HepG2 (cell line): Measurements from ENCODE around the gene HES1. TPM values are rescaled to one million over a fixed set of nuclear protein-coding genes. Genes with fewer than 3 reads are reported as not detected.

Experiments
- BRCA1 ChIP-seq: sonication (generic); formaldehyde crosslinking; IDR thresholded peaks from 2 replicates; pipeline ENCODE4 v1.4.0; 2020; ENCODE audit warnings: missing genetic modification reagents
- BRD4 ChIP-seq: sonication (generic); formaldehyde crosslinking; IDR thresholded peaks from 2 replicates; pipeline ENCODE4 v1.4.0; 2020; ENCODE audit warnings: missing genetic modification reagents
- HMGXB3 ChIP-seq: sonication (generic); formaldehyde crosslinking; IDR thresholded peaks from 2 replicates; pipeline ENCODE4 v1.4.0; 2020; ENCODE audit warnings: missing genetic modification reagents, borderline replicate concordance
- HOXA7 ChIP-seq: sonication (generic); formaldehyde crosslinking; IDR thresholded peaks from 2 replicates; pipeline ENCODE4 v1.8.1; 2022; ENCODE audit warnings: mild to moderate bottlenecking, missing genetic modification reagents, moderate library complexity
- ISX ChIP-seq: sonication (generic); formaldehyde crosslinking; conservative IDR thresholded peaks from 2 replicates; pipeline ENCODE4 v1.5.0; 2020; ENCODE audit warnings: missing genetic modification reagents
- KDM2A ChIP-seq: sonication (generic); formaldehyde crosslinking; IDR thresholded peaks from 2 replicates; pipeline ENCODE4 v1.4.0; 2020; ENCODE audit warnings: low read depth, missing genetic modification reagents, borderline replicate concordance
- KLF13 ChIP-seq: sonication (generic); formaldehyde crosslinking; IDR thresholded peaks from 2 replicates; pipeline ENCODE4 v1.4.0; 2020; ENCODE audit warnings: mild to moderate bottlenecking, missing genetic modification reagents
- MEIS2 ChIP-seq: sonication (generic); formaldehyde crosslinking; IDR thresholded peaks from 2 replicates; pipeline ENCODE4 v1.9.0; 2021; ENCODE audit warnings: mild to moderate bottlenecking, missing genetic modification reagents
- NFYC ChIP-seq: IDR thresholded peaks from 2 replicates; pipeline ENCODE4 v1.6.1; 2016; ENCODE audit warnings: missing genetic modification reagents, missing compliant biosample characterization
- PLRG1 ChIP-seq: fragments of 450-650 bp; conservative IDR thresholded peaks from 2 replicates; pipeline ENCODE4 v1.6.1; 2016
- PPARG ChIP-seq: conservative IDR thresholded peaks from 2 replicates; pipeline ENCODE4 v1.6.1; 2016; ENCODE audit warnings: missing biosample characterization, missing genetic modification reagents
- REPIN1 ChIP-seq: sonication (generic); formaldehyde crosslinking; IDR thresholded peaks from 2 replicates; pipeline ENCODE4 v1.8.0; 2022; ENCODE audit warnings: missing genetic modification reagents, low read depth, mild to moderate bottlenecking, borderline replicate concordance
- RFXAP ChIP-seq: sonication (generic); formaldehyde crosslinking; IDR thresholded peaks from 2 replicates; pipeline ENCODE4 v1.4.0; 2020; ENCODE audit warnings: missing genetic modification reagents, borderline replicate concordance
- SMARCE1 ChIP-seq: fragments of 450-650 bp; IDR thresholded peaks from 2 replicates; pipeline ENCODE4 v1.6.1; 2017; ENCODE audit warnings: borderline replicate concordance
- SOX13 ChIP-seq, 3 experiments: fragments of 450-650 bp in 1 of 3; sonication (generic) in 1 of 3; formaldehyde crosslinking in 1 of 3; IDR thresholded peaks in 2 of 3; conservative IDR thresholded peaks in 1 of 3; 2 replicates each; pipeline versions ENCODE4 v1.5.0 to v1.6.1; 2016 to 2020; ENCODE audit warnings: antibody characterized with exemption in 1 of 3, mild to moderate bottlenecking in 1 of 3, missing compliant biosample characterization in 1 of 3, missing genetic modification reagents in 1 of 3, moderate library complexity in 1 of 3
- THAP9 ChIP-seq: sonication (generic); formaldehyde crosslinking; IDR thresholded peaks from 2 replicates; pipeline ENCODE4; 2020; ENCODE audit warnings: missing genetic modification reagents, mild to moderate bottlenecking, borderline replicate concordance
- WIZ ChIP-seq: sonication (generic); formaldehyde crosslinking; IDR thresholded peaks from 2 replicates; pipeline ENCODE4 v1.5.1; 2020; ENCODE audit warnings: mild to moderate bottlenecking, missing genetic modification reagents
- ZFP37 ChIP-seq: sonication (generic); formaldehyde crosslinking; IDR thresholded peaks from 2 replicates; pipeline ENCODE4 v1.4.0; 2020; ENCODE audit warnings: missing genetic modification reagents, borderline replicate concordance
- ZNF224 ChIP-seq: sonication (generic); formaldehyde crosslinking; IDR thresholded peaks from 2 replicates; pipeline ENCODE4 v1.5.0; 2020; ENCODE audit warnings: mild to moderate bottlenecking, missing genetic modification reagents
- ZNF430 ChIP-seq: sonication (generic); formaldehyde crosslinking; IDR thresholded peaks from 2 replicates; pipeline ENCODE4 v1.9.0; 2021; ENCODE audit warnings: mild to moderate bottlenecking, missing genetic modification reagents
- ZNF569 ChIP-seq: sonication (generic); formaldehyde crosslinking; IDR thresholded peaks from 2 replicates; pipeline ENCODE4 v1.5.0; 2020; ENCODE audit warnings: mild to moderate bottlenecking, missing genetic modification reagents, moderate library complexity, borderline replicate concordance
- ZNF605 ChIP-seq: sonication (generic); formaldehyde crosslinking; IDR thresholded peaks from 2 replicates; pipeline ENCODE4 v1.8.0; 2022; ENCODE audit warnings: mild to moderate bottlenecking, missing genetic modification reagents
- ZNF674 ChIP-seq: sonication (generic); formaldehyde crosslinking; IDR thresholded peaks from 2 replicates; pipeline ENCODE4 v1.5.0; 2020; ENCODE audit warnings: low read depth, mild to moderate bottlenecking, missing genetic modification reagents
- ZNF891 ChIP-seq: sonication (generic); formaldehyde crosslinking; IDR thresholded peaks from 2 replicates; pipeline ENCODE4 v1.5.0; 2020; ENCODE audit warnings: mild to moderate bottlenecking, missing genetic modification reagents
- polyA plus RNA-seq, 8 experiments: library from polyadenylated mRNA; depleted of rRNA in 3 of 8; stranded (reverse) in 7 of 8; unstranded in 1 of 8; fragments of >200 nt; fragmentation: Illumina TruSeq in 4 of 8; extraction: Trizol in 4 of 8; gene quantifications; 2 replicates each; pipeline versions ENCODE4 v1.2.1 to v1.2.3, GENCODE V29; 2011 to 2016; ENCODE audit warnings: low read depth in 4 of 8, missing spikeins in 1 of 8, mixed read lengths in 1 of 8; ENCODE audit not compliant: insufficient read depth in 1 of 8
- total RNA-seq, 5 experiments: library from RNA; depleted of rRNA; stranded (reverse); fragments of >200 nt; fragmentation: Illumina TruSeq; extraction: Trizol; gene quantifications; 2 replicates each; pipeline ENCODE4 v1.2.3, GENCODE V29; 2016; ENCODE audit warnings: low read depth in 1 of 5

HES1 gene
- total and polyA plus RNA-seq, 2 of the 13 experiments (the other 11 are each of a cell fraction or from before 2014, with no cell fraction given): 15.4 to 19.8 TPM

GRCh38 chr3:194141415-194142155 lies 5.6 kb downstream of the HES1 start (continued):
- TF ChIP-seq REPIN1 (CRISPR knock-in tag) (peak; percentile 81), RFXAP (no peak), ZNF224 (CRISPR knock-in tag) (no peak), HOXA7 (CRISPR knock-in tag) (no peak), SOX13 (IDR thresholded peaks at IDR 0.05) (no peak), SOX13 (CRISPR knock-in tag; conservative IDR thresholded peaks at IDR 0.05 in 1 of 2, IDR thresholded peaks at IDR 0.05 in 1 of 2) (no peak), ZFP37 (no peak), KDM2A (peak; percentile 72; the same call in 1 of the 2 replicates), BRD4 (CRISPR knock-in tag) (no peak; the same call in 1 of the 2 replicates), ZNF430 (CRISPR knock-in tag) (peak; percentile 83), WIZ (CRISPR knock-in tag) (peak; percentile 23; the same call in 1 of the 2 replicates), NFYC (CRISPR knock-in tag) (no peak), MEIS2 (peak; percentile 18; the same call in 1 of the 2 replicates), ZNF674 (CRISPR knock-in tag) (no peak), ISX (CRISPR knock-in tag) (no peak), ZNF569 (CRISPR knock-in tag) (no peak), BRCA1 (no peak), KLF13 (CRISPR knock-in tag) (no peak), PPARG (CRISPR knock-in tag) (no peak), SMARCE1 (no peak), ZNF891 (CRISPR knock-in tag) (peak; percentile 82), ZNF605 (peak; percentile 50; the same call in 1 of the 2 replicates), PLRG1 (no peak), THAP9 (CRISPR knock-in tag) (no peak), HMGXB3 (no peak)
